ENCODE results near the gene SRSF5. TPM values are rescaled to one million over a fixed set of nuclear protein-coding genes. Genes with fewer than 3 reads are reported as not detected.
A peak's percentile ranks its signal among the peaks of the same experiment; 100 is the strongest.

The SRSF5 gene
- total and polyA plus RNA-seq, 2 of the 13 experiments (the other 11 are each of a cell fraction or from before 2014, with no cell fraction given) = 189 to 277 TPM

DNA sequence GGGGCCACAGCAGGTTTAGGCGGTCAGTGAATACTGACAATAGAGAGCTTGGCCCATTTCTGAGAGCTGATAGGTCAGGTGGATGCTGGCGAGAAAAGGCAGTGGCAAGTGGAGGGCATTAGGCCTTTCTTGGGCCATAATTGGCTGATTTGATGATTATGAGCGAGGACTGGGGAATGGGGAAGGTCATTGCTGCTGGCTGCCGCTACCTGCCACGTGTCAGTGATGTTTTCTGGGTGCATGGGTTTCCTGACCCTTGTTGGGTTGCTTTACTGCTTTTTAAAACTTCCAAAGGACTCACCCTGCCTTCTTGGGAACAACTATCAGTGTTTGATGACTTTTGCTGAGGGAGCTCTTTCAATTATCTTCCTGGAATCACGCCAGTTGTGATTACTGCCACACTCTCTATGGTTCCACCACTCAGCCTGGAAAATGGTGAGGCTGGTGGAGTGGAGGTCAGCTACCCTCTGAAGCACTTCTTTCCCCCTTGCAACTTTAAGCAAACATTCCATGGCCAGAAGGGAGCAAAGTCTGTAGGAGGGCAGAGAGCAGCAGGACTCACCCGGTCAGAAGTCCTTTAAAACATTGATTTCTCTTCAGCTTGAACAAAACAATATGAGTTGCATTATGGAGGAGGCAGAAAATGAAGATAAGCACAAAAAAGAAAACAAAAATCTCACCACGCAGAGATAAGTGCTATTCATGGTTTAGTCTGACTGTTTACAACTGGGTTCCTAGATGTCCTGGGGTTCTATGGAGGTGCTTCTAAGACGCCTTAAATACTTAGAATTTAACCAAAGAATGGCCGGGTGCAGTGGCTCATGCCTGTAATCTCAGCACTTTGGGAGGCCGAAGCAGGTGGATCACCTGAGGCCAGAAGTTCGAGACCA is 42.2 kb downstream of the SRSF5 start (continued):
- TF ChIP-seq NR1H2 (CRISPR knock-in tag; IDR thresholded peaks at IDR 0.05; ENCODE audit: borderline replicate concordance, low read depth) = no peak
- TF ChIP-seq, protein P1, sequence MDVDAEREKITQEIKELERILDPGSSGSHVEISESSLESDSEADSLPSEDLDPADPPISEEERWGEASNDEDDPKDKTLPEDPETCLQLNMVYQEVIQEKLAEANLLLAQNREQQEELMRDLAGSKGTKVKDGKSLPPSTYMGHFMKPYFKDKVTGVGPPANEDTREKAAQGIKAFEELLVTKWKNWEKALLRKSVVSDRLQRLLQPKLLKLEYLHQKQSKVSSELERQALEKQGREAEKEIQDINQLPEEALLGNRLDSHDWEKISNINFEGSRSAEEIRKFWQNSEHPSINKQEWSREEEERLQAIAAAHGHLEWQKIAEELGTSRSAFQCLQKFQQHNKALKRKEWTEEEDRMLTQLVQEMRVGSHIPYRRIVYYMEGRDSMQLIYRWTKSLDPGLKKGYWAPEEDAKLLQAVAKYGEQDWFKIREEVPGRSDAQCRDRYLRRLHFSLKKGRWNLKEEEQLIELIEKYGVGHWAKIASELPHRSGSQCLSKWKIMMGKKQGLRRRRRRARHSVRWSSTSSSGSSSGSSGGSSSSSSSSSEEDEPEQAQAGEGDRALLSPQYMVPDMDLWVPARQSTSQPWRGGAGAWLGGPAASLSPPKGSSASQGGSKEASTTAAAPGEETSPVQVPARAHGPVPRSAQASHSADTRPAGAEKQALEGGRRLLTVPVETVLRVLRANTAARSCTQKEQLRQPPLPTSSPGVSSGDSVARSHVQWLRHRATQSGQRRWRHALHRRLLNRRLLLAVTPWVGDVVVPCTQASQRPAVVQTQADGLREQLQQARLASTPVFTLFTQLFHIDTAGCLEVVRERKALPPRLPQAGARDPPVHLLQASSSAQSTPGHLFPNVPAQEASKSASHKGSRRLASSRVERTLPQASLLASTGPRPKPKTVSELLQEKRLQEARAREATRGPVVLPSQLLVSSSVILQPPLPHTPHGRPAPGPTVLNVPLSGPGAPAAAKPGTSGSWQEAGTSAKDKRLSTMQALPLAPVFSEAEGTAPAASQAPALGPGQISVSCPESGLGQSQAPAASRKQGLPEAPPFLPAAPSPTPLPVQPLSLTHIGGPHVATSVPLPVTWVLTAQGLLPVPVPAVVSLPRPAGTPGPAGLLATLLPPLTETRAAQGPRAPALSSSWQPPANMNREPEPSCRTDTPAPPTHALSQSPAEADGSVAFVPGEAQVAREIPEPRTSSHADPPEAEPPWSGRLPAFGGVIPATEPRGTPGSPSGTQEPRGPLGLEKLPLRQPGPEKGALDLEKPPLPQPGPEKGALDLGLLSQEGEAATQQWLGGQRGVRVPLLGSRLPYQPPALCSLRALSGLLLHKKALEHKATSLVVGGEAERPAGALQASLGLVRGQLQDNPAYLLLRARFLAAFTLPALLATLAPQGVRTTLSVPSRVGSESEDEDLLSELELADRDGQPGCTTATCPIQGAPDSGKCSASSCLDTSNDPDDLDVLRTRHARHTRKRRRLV (CRISPR knock-in tag; IDR thresholded peaks at IDR 0.05) = no peak
- TF ChIP-seq GFI1 (CRISPR knock-in tag; IDR thresholded peaks at IDR 0.05; ENCODE audit: borderline replicate concordance) = peak; percentile 71
- TF ChIP-seq STAT5B (CRISPR knock-in tag; IDR thresholded peaks at IDR 0.05) = no peak
- TF ChIP-seq ETV5 (CRISPR knock-in tag; IDR thresholded peaks at IDR 0.05; ENCODE audit: borderline replicate concordance) = peak; percentile 65; the same call in 1 of the 2 replicates
- TF ChIP-seq PITX1 (CRISPR knock-in tag; IDR thresholded peaks at IDR 0.05) = no peak
- TF ChIP-seq EHMT2 (IDR thresholded peaks at IDR 0.05; ENCODE audit: borderline replicate concordance, low read depth, low read length) = peak; percentile 93; the same call in 1 of the 2 replicates
- no peak for TF ChIP-seq ZNF547 (CRISPR knock-in tag; IDR thresholded peaks at IDR 0.05)
- TF ChIP-seq, protein P2, sequence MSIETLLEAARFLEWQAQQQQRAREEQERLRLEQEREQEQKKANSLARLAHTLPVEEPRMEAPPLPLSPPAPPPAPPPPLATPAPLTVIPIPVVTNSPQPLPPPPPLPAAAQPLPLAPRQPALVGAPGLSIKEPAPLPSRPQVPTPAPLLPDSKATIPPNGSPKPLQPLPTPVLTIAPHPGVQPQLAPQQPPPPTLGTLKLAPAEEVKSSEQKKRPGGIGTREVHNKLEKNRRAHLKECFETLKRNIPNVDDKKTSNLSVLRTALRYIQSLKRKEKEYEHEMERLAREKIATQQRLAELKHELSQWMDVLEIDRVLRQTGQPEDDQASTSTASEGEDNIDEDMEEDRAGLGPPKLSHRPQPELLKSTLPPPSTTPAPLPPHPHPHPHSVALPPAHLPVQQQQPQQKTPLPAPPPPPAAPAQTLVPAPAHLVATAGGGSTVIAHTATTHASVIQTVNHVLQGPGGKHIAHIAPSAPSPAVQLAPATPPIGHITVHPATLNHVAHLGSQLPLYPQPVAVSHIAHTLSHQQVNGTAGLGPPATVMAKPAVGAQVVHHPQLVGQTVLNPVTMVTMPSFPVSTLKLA (IDR thresholded peaks at IDR 0.05) = no peak
- TF ChIP-seq, protein P3, sequence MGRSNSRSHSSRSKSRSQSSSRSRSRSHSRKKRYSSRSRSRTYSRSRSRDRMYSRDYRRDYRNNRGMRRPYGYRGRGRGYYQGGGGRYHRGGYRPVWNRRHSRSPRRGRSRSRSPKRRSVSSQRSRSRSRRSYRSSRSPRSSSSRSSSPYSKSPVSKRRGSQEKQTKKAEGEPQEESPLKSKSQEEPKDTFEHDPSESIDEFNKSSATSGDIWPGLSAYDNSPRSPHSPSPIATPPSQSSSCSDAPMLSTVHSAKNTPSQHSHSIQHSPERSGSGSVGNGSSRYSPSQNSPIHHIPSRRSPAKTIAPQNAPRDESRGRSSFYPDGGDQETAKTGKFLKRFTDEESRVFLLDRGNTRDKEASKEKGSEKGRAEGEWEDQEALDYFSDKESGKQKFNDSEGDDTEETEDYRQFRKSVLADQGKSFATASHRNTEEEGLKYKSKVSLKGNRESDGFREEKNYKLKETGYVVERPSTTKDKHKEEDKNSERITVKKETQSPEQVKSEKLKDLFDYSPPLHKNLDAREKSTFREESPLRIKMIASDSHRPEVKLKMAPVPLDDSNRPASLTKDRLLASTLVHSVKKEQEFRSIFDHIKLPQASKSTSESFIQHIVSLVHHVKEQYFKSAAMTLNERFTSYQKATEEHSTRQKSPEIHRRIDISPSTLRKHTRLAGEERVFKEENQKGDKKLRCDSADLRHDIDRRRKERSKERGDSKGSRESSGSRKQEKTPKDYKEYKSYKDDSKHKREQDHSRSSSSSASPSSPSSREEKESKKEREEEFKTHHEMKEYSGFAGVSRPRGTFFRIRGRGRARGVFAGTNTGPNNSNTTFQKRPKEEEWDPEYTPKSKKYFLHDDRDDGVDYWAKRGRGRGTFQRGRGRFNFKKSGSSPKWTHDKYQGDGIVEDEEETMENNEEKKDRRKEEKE (IDR thresholded peaks at IDR 0.05) = no peak
- TF ChIP-seq PAX8 (CRISPR knock-in tag; IDR thresholded peaks at IDR 0.05; ENCODE audit: borderline replicate concordance) = no peak
- peak; percentile 62; the same call in 1 of the 2 replicates for TF ChIP-seq ZNF609 (CRISPR knock-in tag; IDR thresholded peaks at IDR 0.05; ENCODE audit: borderline replicate concordance)
- no peak for TF ChIP-seq ZNF674 (CRISPR knock-in tag; IDR thresholded peaks at IDR 0.05; ENCODE audit: low read depth)

Data from HepG2 (cell line).